H9 (cell line): ENCODE results near the gene CLIC3. TPM values are rescaled to one million over a fixed set of nuclear protein-coding genes. Genes with fewer than 3 reads are reported as not detected.

Source experiments
- DNase-seq: peaks from one replicate; pipeline ENCODE4 v3.0.0-alpha.2; 2017
- H2AFZ ChIP-seq: one replicate; pipeline ENCODE4 v1.6.1; 2013; ENCODE audit warnings: mild to moderate bottlenecking, low read length, control low read depth, moderate library complexity
- H2AK5ac ChIP-seq: 2 replicates; pipeline ENCODE4 v1.6.1; 2013; ENCODE audit warnings: low read length, control low read depth, mixed read lengths; ENCODE audit not compliant: insufficient read length
- H2BK120ac ChIP-seq: one replicate; pipeline ENCODE4 v1.6.1; 2013; ENCODE audit warnings: low read depth, mild to moderate bottlenecking, low read length, control low read depth, inconsistent platforms; ENCODE audit not compliant: poor library complexity, severe bottlenecking
- H2BK12ac ChIP-seq: 2 replicates; pipeline ENCODE4 v1.6.1; 2013; ENCODE audit warnings: low read length, control low read depth, mixed read lengths, low read depth; ENCODE audit not compliant: insufficient read length
- H2BK15ac ChIP-seq: 2 replicates; pipeline ENCODE4 v1.6.1; 2013; ENCODE audit warnings: low read depth, low read length, control low read depth
- H2BK20ac ChIP-seq: one replicate; pipeline ENCODE4 v1.6.1; 2013; ENCODE audit warnings: low read depth, mild to moderate bottlenecking, low read length, control low read depth, inconsistent platforms; ENCODE audit not compliant: poor library complexity, severe bottlenecking
- H2BK5ac ChIP-seq: 2 replicates; pipeline ENCODE4 v1.6.1; 2013; ENCODE audit warnings: low read length, control low read depth, mixed read lengths; ENCODE audit not compliant: insufficient read length
- H3K14ac ChIP-seq: 2 replicates; pipeline ENCODE4 v1.6.1; 2013; ENCODE audit warnings: low read length, control low read depth; ENCODE audit not compliant: insufficient read depth
- H3K18ac ChIP-seq: 2 replicates; pipeline ENCODE4 v1.6.1; 2013; ENCODE audit warnings: low read depth, mild to moderate bottlenecking, mixed read lengths, low read length, control low read depth; ENCODE audit not compliant: insufficient read length
- H3K23ac ChIP-seq: 2 replicates; pipeline ENCODE4 v1.6.1; 2013; ENCODE audit warnings: low read length, control low read depth, mixed read lengths, low read depth; ENCODE audit not compliant: insufficient read length
- H3K23me2 ChIP-seq: 2 replicates; pipeline ENCODE4 v1.6.1; 2013; ENCODE audit warnings: low read depth, mild to moderate bottlenecking, mixed read lengths, low read length, control low read depth; ENCODE audit not compliant: insufficient read length, poor library complexity, severe bottlenecking
- H3K27ac ChIP-seq: 2 replicates; pipeline ENCODE4 v1.5.1; 2013; ENCODE audit warnings: low read length, control low read depth, mixed read lengths, low read depth; ENCODE audit not compliant: insufficient read length
- H3K27me3 ChIP-seq: 2 replicates; pipeline ENCODE4 v1.6.1; 2013; ENCODE audit warnings: low read length, control low read depth, inconsistent platforms; ENCODE audit not compliant: insufficient read depth
- H3K4ac ChIP-seq: 2 replicates; pipeline ENCODE4 v1.6.1; 2013; ENCODE audit warnings: low read depth, mild to moderate bottlenecking, control low read depth, inconsistent platforms, low read length, moderate library complexity
- H3K4me1 ChIP-seq: 2 replicates; pipeline ENCODE4 v1.6.1; 2013; ENCODE audit warnings: low read length, control low read depth, inconsistent platforms; ENCODE audit not compliant: insufficient read depth
- H3K4me2 ChIP-seq: 2 replicates; pipeline ENCODE4 v1.6.1; 2013; ENCODE audit warnings: low read length, control low read depth, mixed read lengths; ENCODE audit not compliant: insufficient read length, insufficient read depth
- H3K56ac ChIP-seq: 2 replicates; pipeline ENCODE4 v1.6.1; 2013; ENCODE audit warnings: low read depth, mild to moderate bottlenecking, mixed read lengths, low read length, control low read depth; ENCODE audit not compliant: insufficient read length
- H3K79me1 ChIP-seq: 2 replicates; pipeline ENCODE4 v1.6.1; 2013; ENCODE audit warnings: low read depth, mild to moderate bottlenecking, moderate library complexity, low read length, control low read depth, inconsistent platforms; ENCODE audit not compliant: insufficient read depth, poor library complexity, severe bottlenecking
- H3K79me2 ChIP-seq: 2 replicates; pipeline ENCODE4 v1.6.1; 2013; ENCODE audit warnings: low read length, control low read depth, inconsistent platforms; ENCODE audit not compliant: insufficient read depth
- H3K9ac ChIP-seq: 2 replicates; pipeline ENCODE4 v1.6.1; 2013; ENCODE audit warnings: low read length, control low read depth, mixed read lengths; ENCODE audit not compliant: insufficient read length; ENCODE audit errors: extremely low read depth
- H3K9me3 ChIP-seq: one replicate; pipeline ENCODE4 v1.6.1; 2013; ENCODE audit warnings: low read depth, low read length, inconsistent platforms; ENCODE audit not compliant: control insufficient read depth
- H3T11ph ChIP-seq: one replicate; pipeline ENCODE4 v1.6.1; 2013; ENCODE audit warnings: mild to moderate bottlenecking, low read length, control low read depth, inconsistent platforms
- H4K20me1 ChIP-seq: one replicate; pipeline ENCODE4 v1.6.1; 2013; ENCODE audit not compliant: control insufficient read depth, insufficient read length, insufficient read depth
- H4K5ac ChIP-seq: 2 replicates; pipeline ENCODE4 v1.6.1; 2013; ENCODE audit warnings: low read depth, mild to moderate bottlenecking, mixed read lengths, low read length, control low read depth; ENCODE audit not compliant: insufficient read length
- H4K8ac ChIP-seq: replicated peaks from 2 replicates; pipeline ENCODE4 v1.6.1; 2013; ENCODE audit warnings: low read length, control low read depth, mixed read lengths, low read depth; ENCODE audit not compliant: insufficient read length
- H4K91ac ChIP-seq: 2 replicates; pipeline ENCODE4 v1.6.1; 2013; ENCODE audit warnings: low read depth, mild to moderate bottlenecking, moderate library complexity, mixed read lengths, low read length, control low read depth; ENCODE audit not compliant: insufficient read length
- H3K27ac Mint-ChIP-seq, 3 experiments: 2 replicates in 2 of 3; 3 replicates in 1 of 3; pipeline ENCODE4 v1.8.0; 2020 to 2021; ENCODE audit warnings: mixed read lengths in 3 of 3, mild to moderate bottlenecking in 1 of 3, moderate library complexity in 1 of 3
- H3K27me3 Mint-ChIP-seq: 2 replicates; pipeline ENCODE4 v1.8.0; 2021; ENCODE audit warnings: low read depth, mild to moderate bottlenecking, moderate library complexity, mixed read lengths
- H3K36me3 Mint-ChIP-seq, 3 experiments: 2 replicates in 2 of 3; 3 replicates in 1 of 3; pipeline ENCODE4 v1.8.0; 2020 to 2021; ENCODE audit warnings: low read depth in 3 of 3, mixed read lengths in 3 of 3; ENCODE audit not compliant: insufficient read depth in 1 of 3
- H3K4me1 Mint-ChIP-seq, 2 experiments: 2 replicates each; pipeline ENCODE4 v1.8.0; 2020; ENCODE audit warnings: mixed read lengths in 2 of 2
- H3K4me3 Mint-ChIP-seq, 2 experiments: 2 replicates in 1 of 2; 3 replicates in 1 of 2; pipeline ENCODE4 v1.8.0; 2020 to 2021; ENCODE audit warnings: mild to moderate bottlenecking in 2 of 2, mixed read lengths in 2 of 2, moderate library complexity in 1 of 2
- H3K9me3 Mint-ChIP-seq, 2 experiments: 2 replicates in 1 of 2; 3 replicates in 1 of 2; pipeline ENCODE4 v1.8.0; 2020; ENCODE audit warnings: mild to moderate bottlenecking in 2 of 2, mixed read lengths in 2 of 2, moderate library complexity in 1 of 2
- CTCF ChIP-seq: fragments of 200-600 bp; sonication (generic); conservative IDR thresholded peaks from 3 replicates; pipeline ENCODE4 v1.8.0; 2021; ENCODE audit warnings: antibody characterized with exemption, mild to moderate bottlenecking
- WGBS: extraction: QIAGEN DNeasy Blood & Tissue Kit; methylation state at CpG from one replicate; pipeline ENCODE4 v1.1.7; 2013; ENCODE audit warnings: missing lambda C conversion rate, low lambda C conversion rate, mixed read lengths; ENCODE audit not compliant: insufficient read length; ENCODE audit errors: extremely low coverage; 5-methylcytosine and 5-hydroxymethylcytosine counted together
- total RNA-seq: library from RNA; stranded (reverse); gene quantifications from 2 replicates; pipeline ENCODE4 v1.2.1, GENCODE V29; 2021

Gene CLIC3
- total RNA-seq, 1 experiment from 2014 or later = 0.31 TPM

- H3K36me3 Mint-ChIP-seq = no peaks in the 10 kb centered on the region; a peak in 1 of 7 replicates
- 0 out of 4 replicates have a peak, but pooled peaks cover 0 to 2% of the 10 kb centered on the region in 2 experiments for H3K4me1 Mint-ChIP-seq
- Histone ChIP-seq H3K18ac (no peak overlapping the region), H2AFZ (no peak overlapping the region), H2BK120ac (no peak overlapping the region), H3K23ac (no peak overlapping the region), H3K9ac (no peak overlapping the region), H3K9me3 (no peaks in the 10 kb centered on the region), H4K5ac (no peak overlapping the region), H3K79me1 (no peaks in the 10 kb centered on the region), H2BK12ac (no peak overlapping the region), H4K8ac (no peak overlapping the region), H4K20me1 (peaks cover 2% of the 10 kb centered on the region), H4K91ac (no peak overlapping the region), H2BK5ac (no peak overlapping the region), H3K4me1 (no peaks in the 10 kb centered on the region), H3K56ac (no peak overlapping the region), H3K4me2 (no peak overlapping the region), H2AK5ac (no peak overlapping the region), H3K27me3 (no peaks in the 10 kb centered on the region), H3K14ac (no peak overlapping the region), H2BK15ac (no peak overlapping the region), H3K23me2 (no peaks in the 10 kb centered on the region), H3K4ac (no peak overlapping the region), H2BK20ac (no peak overlapping the region), H3K79me2 (no peaks in the 10 kb centered on the region), H3K27ac (no peak overlapping the region), H3T11ph (no peak overlapping the region)
- H3K27ac Mint-ChIP-seq = no peak overlapping the region
- WGBS = no CpG with 5 or more reads among the region's 1 CpG
- DNase-seq = no peak
- no peak overlapping the region; a peak in 1 of 5 replicates for H3K4me3 Mint-ChIP-seq
- TF ChIP-seq CTCF = no peak
- H3K27me3 Mint-ChIP-seq = peaks cover 8% of the 10 kb centered on the region
- peaks cover 6% of the 10 kb centered on the region in 2 experiments; a peak in 4 of 5 replicates for H3K9me3 Mint-ChIP-seq
Measured at GRCh38 chr9:136957461-136957860, 38.9 kb downstream of the CLIC3 start.
